ENCODE data around the gene APOOL.
A peak's percentile ranks its signal among the peaks of the same experiment; 100 is the strongest.

The APOOL gene

GRCh38 chrX:85084770-85085393, 81.2 kb downstream of the APOOL start:
- peak in 1 of 2 experiments; percentile 5 for DNase-seq

- no peak for DNase-seq
Observed at GRCh38 chrX:85089321-85089840, 85.7 kb downstream of the APOOL start.

GRCh38 chrX:85107407-85107806, 103.7 kb downstream of the APOOL start:
- no peak for DNase-seq

- DNase-seq = no peak
Observed at GRCh38 chrX:85108165-85108564, 104.5 kb downstream of the APOOL start.

- peak; percentile 2 to 3 for DNase-seq
Observed at GRCh38 chrX:85109235-85109634, 105.6 kb downstream of the APOOL start.

- no peak for DNase-seq
Observed at GRCh38 chrX:85111347-85111746, 107.7 kb downstream of the APOOL start.

- DNase-seq = no peak
Observed at GRCh38 chrX:85112293-85112692, 108.6 kb downstream of the APOOL start.

- DNase-seq = no peak
Observed at GRCh38 chrX:85113746-85114145, 110.1 kb downstream of the APOOL start.

GRCh38 chrX:85114171-85114570, 110.5 kb downstream of the APOOL start:
- no peak for DNase-seq

- no peak for DNase-seq
Observed at GRCh38 chrX:85114776-85115175, 111.1 kb downstream of the APOOL start.

- no peak for DNase-seq
Observed at GRCh38 chrX:85115252-85115651, 111.6 kb downstream of the APOOL start.

GRCh38 chrX:85136409-85136808, 132.7 kb downstream of the APOOL start:
- no peak for DNase-seq

- DNase-seq = no peak
Observed at GRCh38 chrX:85139422-85139821, 135.7 kb downstream of the APOOL start.

- DNase-seq = no peak
Observed at GRCh38 chrX:85140964-85141363, 137.3 kb downstream of the APOOL start.
